HEK293T (cell line): ENCODE results near the gene SMIM41.

Experiments
- BHLHE40 ChIP-seq: fragments of 450-650 bp; IDR thresholded peaks from 2 replicates; pipeline ENCODE4 v1.6.1; 2016; ENCODE audit warnings: mild to moderate bottlenecking, moderate library complexity, borderline replicate concordance
- CTBP1 ChIP-seq: fragments of 450-650 bp; IDR thresholded peaks from 2 replicates; pipeline ENCODE4 v1.6.1; 2016; ENCODE audit warnings: borderline replicate concordance
- ELF4 ChIP-seq: fragments of 450-650 bp; IDR thresholded peaks from 2 replicates; pipeline ENCODE4 v1.6.1; 2017; ENCODE audit warnings: antibody characterized with exemption
- FOXA1 ChIP-seq: fragments of 450-650 bp; IDR thresholded peaks from 2 replicates; pipeline ENCODE4 v1.6.1; 2016; ENCODE audit warnings: mild to moderate bottlenecking
- FOXM1 ChIP-seq: fragments of 450-650 bp; IDR thresholded peaks from 2 replicates; pipeline ENCODE4 v1.6.1; 2017; ENCODE audit warnings: mild to moderate bottlenecking, borderline replicate concordance
- SP1 ChIP-seq: fragments of 450-650 bp; IDR thresholded peaks from 2 replicates; pipeline ENCODE4 v1.6.1; 2017
- SUZ12 ChIP-seq: fragments of 450-650 bp; IDR thresholded peaks from 2 replicates; pipeline ENCODE4 v1.6.1; 2016; ENCODE audit warnings: mild to moderate bottlenecking
- TARDBP ChIP-seq: fragments of 450-650 bp; IDR thresholded peaks from 2 replicates; pipeline ENCODE4 v1.6.1; 2016

DNA sequence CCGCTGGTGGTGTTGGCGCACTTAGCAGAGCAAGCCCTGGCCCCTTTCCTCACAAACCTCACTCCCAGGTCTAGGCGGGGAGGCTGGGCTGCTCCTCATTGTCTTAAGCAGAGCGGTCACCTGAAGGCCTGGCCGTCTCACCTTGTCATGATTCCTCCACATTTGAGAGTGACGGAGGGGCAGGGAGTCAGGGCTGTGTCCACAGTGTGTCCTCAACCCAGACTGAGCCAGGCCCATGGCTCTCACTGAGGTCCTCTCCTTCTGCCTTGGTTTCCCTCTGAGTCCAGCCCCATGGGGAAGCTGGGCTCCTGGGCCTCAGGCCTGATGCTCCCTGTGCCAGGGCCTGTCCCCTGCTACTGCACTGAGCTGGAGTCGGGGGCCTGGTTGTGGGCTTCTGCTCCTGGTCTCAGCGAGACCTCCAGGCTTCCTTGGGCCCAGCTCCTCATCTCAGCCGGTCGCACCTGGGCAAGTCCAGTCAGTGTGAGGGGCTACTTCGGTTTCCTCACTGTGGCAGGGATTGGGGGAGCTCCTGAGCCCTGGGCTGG, 67.4 kb downstream of the SMIM41 start:
- TF ChIP-seq TARDBP = no peak
- TF ChIP-seq SP1 = no peak
- TF ChIP-seq CTBP1 = no peak
- TF ChIP-seq BHLHE40 = no peak
- TF ChIP-seq FOXA1 = no peak
- no peak for TF ChIP-seq FOXM1
- TF ChIP-seq ELF4 = no peak
- TF ChIP-seq SUZ12 = no peak
